Panc1 (cell line): ENCODE data around the gene KLHDC10. TPM values are rescaled to one million over a fixed set of nuclear protein-coding genes. Genes with fewer than 3 reads are reported as not detected.
"Not testable (repeated sequence)": the region's sequence is repeated elsewhere in the genome, so short reads cannot be mapped to it uniquely, and the experiment has no call there.

Source experiments
- ATAC-seq: fragments of 200-7000 bp; cut with Tn5 transposase; 2 replicates; pipeline ENCODE4 v1.9.1; 2020; ENCODE audit warnings: mild to moderate bottlenecking, moderate library complexity
- BruUV-seq: library from RNA; stranded (reverse); fragments of 400-500 nt; replicated peaks from 2 replicates; lab custom pipeline; 2021; lab: Mats Ljungman, UMichigan
- CTCF ChIA-PET: fragments of 300-600 bp; sonication (Branson Sonifier 250); formaldehyde crosslinking; loops from one replicate; lab custom pipeline; 2022; ENCODE audit warnings: antibody characterized with exemption; lab: Charles Lee
- POLR2A ChIA-PET: fragments of 300-600 bp; sonication (Branson Sonifier 250); formaldehyde crosslinking; loops from one replicate; lab custom pipeline; 2022; ENCODE audit warnings: antibody characterized with exemption; lab: Charles Lee
- DNase-seq: peaks from one replicate; pipeline ENCODE4 v3.0.0-alpha.2; 2010; ENCODE audit warnings: low read depth, low spot score
- H3K27ac ChIP-seq: 2 replicates; pipeline ENCODE4 v1.5.1; 2011; ENCODE audit warnings: mild to moderate bottlenecking, low read length, inconsistent platforms
- H3K27me3 ChIP-seq: fragments of 200-500 bp; sonication (Bioruptor generic); 2 replicates; pipeline ENCODE4 v1.6.0; 2014; ENCODE audit warnings: low read length, inconsistent platforms; ENCODE audit not compliant: control insufficient read depth, insufficient read depth
- H3K36me3 ChIP-seq: fragments of 200-500 bp; sonication (Bioruptor generic); 2 replicates; pipeline ENCODE4 v1.5.1; 2014; ENCODE audit warnings: inconsistent platforms, mild to moderate bottlenecking, low read length, moderate library complexity; ENCODE audit not compliant: control insufficient read depth, insufficient read depth
- H3K4me1 ChIP-seq: 2 replicates; pipeline ENCODE4 v1.5.1; 2011; ENCODE audit warnings: inconsistent platforms, mild to moderate bottlenecking, low read length, moderate library complexity; ENCODE audit not compliant: control insufficient read depth, insufficient read depth
- H3K4me3 ChIP-seq, 2 experiments: 2 replicates each; pipeline ENCODE4 v1.5.1; 2011 to 2012; ENCODE audit warnings: low read depth in 2 of 2, low read length in 2 of 2, mild to moderate bottlenecking in 2 of 2, inconsistent platforms in 1 of 2, moderate library complexity in 1 of 2
- H3K9me3 ChIP-seq: fragments of 200-500 bp; sonication (Bioruptor generic); 2 replicates; pipeline ENCODE4 v1.5.1; 2014; ENCODE audit warnings: low read depth, mild to moderate bottlenecking, inconsistent platforms, low read length, moderate library complexity; ENCODE audit not compliant: control insufficient read depth, insufficient read depth
- CTCF ChIP-seq: fragments of 450-650 bp; IDR thresholded peaks from 2 replicates; pipeline ENCODE4 v1.5.1; 2017; ENCODE audit warnings: mild to moderate bottlenecking
- POLR2AphosphoS5 ChIP-seq: IDR thresholded peaks from 2 replicates; pipeline ENCODE4 v1.6.1; 2012; ENCODE audit warnings: mild to moderate bottlenecking, low read depth, low read length, moderate library complexity
- REST ChIP-seq, 2 experiments: IDR thresholded peaks; 2 replicates each; pipeline ENCODE4 v1.6.1; 2011 to 2012; ENCODE audit warnings: low read depth in 2 of 2, control low read depth in 1 of 2, low read length in 1 of 2, mild to moderate bottlenecking in 1 of 2, moderate library complexity in 1 of 2; ENCODE audit not compliant: insufficient read depth in 1 of 2
- SIN3A ChIP-seq: IDR thresholded peaks from 2 replicates; pipeline ENCODE4 v1.6.1; 2012; ENCODE audit warnings: low read depth, mild to moderate bottlenecking, low read length, moderate library complexity, borderline replicate concordance; ENCODE audit not compliant: insufficient read depth
- TCF7L2 ChIP-seq: IDR thresholded peaks from 2 replicates; pipeline ENCODE4 v1.6.1; 2011; ENCODE audit warnings: mild to moderate bottlenecking, low read depth, low read length, inconsistent platforms
- in situ Hi-C: cut with HindIII; loops from 2 replicates; pipeline ENCODE4 v1.10.0; 2016; ENCODE audit warnings: low sequenced_read_pairs, low pct_unique_long_range_greater_than_20kb
- intact Hi-C: fragments of 100-400 bp; cut with micrococcal nuclease; formaldehyde crosslinking; loops from one replicate; pipeline ENCODE4 v1.10.0; 2022; ENCODE audit not compliant: unreplicated experiment
- total RNA-seq: library from RNA; stranded (reverse); gene quantifications from one replicate; pipeline ENCODE4 v1.2.1, GENCODE V29; 2021; ENCODE audit not compliant: unreplicated experiment

KLHDC10 gene
- total RNA-seq, 1 experiment from 2014 or later: 26.7 TPM

- CTCF ChIA-PET: interaction anchor here (0.5 to 1.1 kb wide), 3 partner anchors 11 to 75 kb away, joined by 3 to 4 read pairs (median 3); no protein-coding TSS in a partner anchor
- Histone ChIP-seq H3K4me1 (no peaks in the 10 kb centered on the region), H3K9me3 (no peaks in the 10 kb centered on the region), H3K4me3 (no peak overlapping the region), H3K27me3 (no peaks in the 10 kb centered on the region), H3K27ac (no peak overlapping the region), H3K36me3 (no peaks in the 10 kb centered on the region)
- TSS peak; percentile 10 for BruUV-seq
- no peak for DNase-seq
- ATAC-seq: no peak; the same call in 1 of the 2 replicates
- TF ChIP-seq CTCF: peak; percentile 72
- TF ChIP-seq REST (IDR thresholded peaks at IDR 0.05; ENCODE audit: insufficient read depth in 1 of 2, low read depth in 2 of 2, low read length in 1 of 2): no peak
- POLR2A ChIA-PET: interaction anchor here (0.6 to 0.7 kb wide), 2 partner anchors 122 to 735 kb away, joined by 6 to 17 read pairs; no protein-coding TSS in a partner anchor
- intact Hi-C loops: no loop called here
- in situ Hi-C loops: no loop called here
Observed at GRCh38 chr7:130084037-130084875, 13.9 kb downstream of the KLHDC10 start.

- intact Hi-C loops, H3K4me3 ChIP-seq, H3K4me1 ChIP-seq, DNase-seq, BruUV-seq, H3K36me3 ChIP-seq, ATAC-seq, CTCF ChIA-PET, H3K27ac ChIP-seq, H3K27me3 ChIP-seq, H3K9me3 ChIP-seq, in situ Hi-C loops: not testable (repeated sequence)
- POLR2A ChIA-PET: interaction anchor here (0.7 kb wide), 1 partner anchor 121 kb away, joined by 17 read pairs; no protein-coding TSS in a partner anchor
Observed at GRCh38 chr7:130085235-130085634, 14.9 kb downstream of the KLHDC10 start.

GRCh38 chr7:130086938-130087337 lies 16.6 kb downstream of the KLHDC10 start:
- TF ChIP-seq REST (IDR thresholded peaks at IDR 0.05; ENCODE audit: insufficient read depth in 1 of 2, low read depth in 2 of 2, low read length in 1 of 2): no peak
- no peak for TF ChIP-seq CTCF
- no peak for TF ChIP-seq POLR2AphosphoS5
- no peak for TF ChIP-seq TCF7L2
- no peak for TF ChIP-seq SIN3A
- Histone ChIP-seq H3K27me3 (no peaks in the 10 kb centered on the region), H3K4me1 (no peaks in the 10 kb centered on the region), H3K27ac (no peak overlapping the region), H3K9me3 (no peaks in the 10 kb centered on the region), H3K36me3 (no peaks in the 10 kb centered on the region), H3K4me3 (no peak overlapping the region)
- no peak for ATAC-seq
- CTCF ChIA-PET: interaction anchor here (0.5 kb wide), 1 partner anchor 23 kb away, joined by 4 read pairs; no protein-coding TSS in a partner anchor
- DNase-seq: no peak
- POLR2A ChIA-PET: interaction anchor here (0.5 to 0.6 kb wide), 2 partner anchors 670 to 689 kb away, joined by 3 to 5 read pairs; no protein-coding TSS in a partner anchor
- intact Hi-C loops: no loop called here
- BruUV-seq: no TSS peak
- in situ Hi-C loops: no loop called here
